Ovary (tissue), 3 donors: ENCODE measurements around the gene FPR1.

Experiments
- CTCF ChIP-seq, 3 donors: fragments of 450-650 bp in 2 of 3; fragments of 200-600 bp in 1 of 3; IDR thresholded peaks; one replicate each; pipeline versions ENCODE4 v1.5.1 to v1.8.0; 2016 to 2022; ENCODE audit warnings: antibody characterized with exemption in 3 of 3, mild to moderate bottlenecking in 1 of 3
- POLR2A ChIP-seq: fragments of 450-650 bp; IDR thresholded peaks from one replicate; pipeline ENCODE4 v1.6.1; 2017; ENCODE audit warnings: antibody characterized with exemption, mild to moderate bottlenecking, moderate library complexity
- donor health status: DM: no; HTN: no; CAD: no.

- no peak for TF ChIP-seq CTCF (IDR thresholded peaks at IDR 0.05)
- TF ChIP-seq POLR2A = no peak
Measured at GRCh38 chr19:51698296-51698695, 53.4 kb downstream of the FPR1 start.
